Spleen (tissue), 7 donors: ENCODE results near the gene DDX3X.

Experiments
- POLR2A ChIP-seq, 3 donors: fragments of 450-650 bp; IDR thresholded peaks; one replicate each; pipeline ENCODE4 v1.5.1; 2017; ENCODE audit warnings: antibody characterized with exemption in 3 of 3, mild to moderate bottlenecking in 1 of 3
- POLR2AphosphoS5 ChIP-seq, 3 donors: sonication (generic); formaldehyde crosslinking; IDR thresholded peaks; one replicate each; pipeline ENCODE4 v1.5.1; 2017; ENCODE audit warnings: antibody characterized with exemption in 3 of 3
- TF ChIP-seq, protein P1 (sequence below), 11 experiments: fragments of 200-600 bp in 7 of 11; fragments of 450-650 bp in 4 of 11; sonication (generic) in 4 of 11; IDR thresholded peaks in 8 of 11; conservative IDR thresholded peaks in 3 of 11; 1 replicate in 7 of 11; 2 replicates in 4 of 11; pipeline versions ENCODE4 v1.4.0 to v1.8.0; 2016 to 2021; ENCODE audit warnings: antibody characterized with exemption in 11 of 11, inconsistent platforms in 4 of 11, mild to moderate bottlenecking in 1 of 11
- donor health status: DM: no; HTN: no; CAD: no; lungs with moderate emphysema.
- donor health status: DM: no; HTN: no; CAD: no.
- donor health status: DM: no; HTN: no; CAD: no.

DNA sequence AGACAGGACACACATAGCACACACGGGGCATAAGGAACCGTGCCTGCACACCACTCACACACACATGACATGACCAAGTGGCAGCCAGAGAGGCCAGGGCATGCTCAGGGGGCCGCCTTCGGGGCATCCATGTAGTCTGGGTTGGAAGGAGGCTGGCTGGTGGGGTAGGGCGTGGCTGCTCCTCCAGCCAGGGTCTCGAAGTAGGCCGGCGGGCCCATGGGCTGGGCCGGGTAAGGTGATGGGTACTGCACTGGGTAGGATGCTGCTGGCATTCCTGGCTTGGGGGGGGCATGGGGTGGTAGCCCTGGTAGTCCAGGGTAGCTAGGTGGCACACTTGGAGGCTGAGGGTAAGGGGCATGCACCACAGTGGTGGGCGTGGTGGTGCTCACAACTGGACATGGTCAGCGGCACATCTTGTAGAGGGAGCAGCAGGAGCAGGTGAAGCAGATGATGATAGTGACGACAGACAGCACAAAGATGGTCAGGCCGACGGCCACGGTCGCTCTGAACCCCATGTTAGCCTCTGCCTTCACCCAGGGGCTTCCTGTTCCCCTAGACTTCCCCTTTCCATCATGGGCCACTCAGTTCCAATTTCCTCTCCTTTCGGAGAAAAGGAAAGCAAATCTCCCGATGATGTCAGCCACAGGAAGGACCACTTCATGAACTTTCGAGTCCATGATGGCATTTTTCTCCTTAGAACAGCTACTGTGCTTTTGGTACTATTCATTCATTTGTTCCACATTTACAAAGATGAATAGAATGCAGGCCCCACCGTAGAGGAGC lies 10.9 kb upstream of the DDX3X start:
- TF ChIP-seq POLR2AphosphoS5 (IDR thresholded peaks at IDR 0.05) (no peak), POLR2A (IDR thresholded peaks at IDR 0.05) (no peak)
- TF ChIP-seq, protein P1, sequence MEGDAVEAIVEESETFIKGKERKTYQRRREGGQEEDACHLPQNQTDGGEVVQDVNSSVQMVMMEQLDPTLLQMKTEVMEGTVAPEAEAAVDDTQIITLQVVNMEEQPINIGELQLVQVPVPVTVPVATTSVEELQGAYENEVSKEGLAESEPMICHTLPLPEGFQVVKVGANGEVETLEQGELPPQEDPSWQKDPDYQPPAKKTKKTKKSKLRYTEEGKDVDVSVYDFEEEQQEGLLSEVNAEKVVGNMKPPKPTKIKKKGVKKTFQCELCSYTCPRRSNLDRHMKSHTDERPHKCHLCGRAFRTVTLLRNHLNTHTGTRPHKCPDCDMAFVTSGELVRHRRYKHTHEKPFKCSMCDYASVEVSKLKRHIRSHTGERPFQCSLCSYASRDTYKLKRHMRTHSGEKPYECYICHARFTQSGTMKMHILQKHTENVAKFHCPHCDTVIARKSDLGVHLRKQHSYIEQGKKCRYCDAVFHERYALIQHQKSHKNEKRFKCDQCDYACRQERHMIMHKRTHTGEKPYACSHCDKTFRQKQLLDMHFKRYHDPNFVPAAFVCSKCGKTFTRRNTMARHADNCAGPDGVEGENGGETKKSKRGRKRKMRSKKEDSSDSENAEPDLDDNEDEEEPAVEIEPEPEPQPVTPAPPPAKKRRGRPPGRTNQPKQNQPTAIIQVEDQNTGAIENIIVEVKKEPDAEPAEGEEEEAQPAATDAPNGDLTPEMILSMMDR (IDR thresholded peaks at IDR 0.05 in 8 of 11, conservative IDR thresholded peaks at IDR 0.05 in 3 of 11) = no peak
